HG03103 (cell line): ENCODE results near the gene SLAMF7.
A peak's percentile ranks its signal among the peaks of the same experiment; 100 is the strongest.
"Not testable (repeated sequence)": the region's sequence is repeated elsewhere in the genome, so short reads cannot be mapped to it uniquely, and the experiment has no call there.

ENCODE experiments used
- ATAC-seq: cut with Tn5 transposase; IDR thresholded peaks from one replicate; pipeline ENCODE4 v1.9.1; 2021; ENCODE audit warnings: low read depth; ENCODE audit not compliant: unreplicated experiment

SLAMF7 gene

DNA sequence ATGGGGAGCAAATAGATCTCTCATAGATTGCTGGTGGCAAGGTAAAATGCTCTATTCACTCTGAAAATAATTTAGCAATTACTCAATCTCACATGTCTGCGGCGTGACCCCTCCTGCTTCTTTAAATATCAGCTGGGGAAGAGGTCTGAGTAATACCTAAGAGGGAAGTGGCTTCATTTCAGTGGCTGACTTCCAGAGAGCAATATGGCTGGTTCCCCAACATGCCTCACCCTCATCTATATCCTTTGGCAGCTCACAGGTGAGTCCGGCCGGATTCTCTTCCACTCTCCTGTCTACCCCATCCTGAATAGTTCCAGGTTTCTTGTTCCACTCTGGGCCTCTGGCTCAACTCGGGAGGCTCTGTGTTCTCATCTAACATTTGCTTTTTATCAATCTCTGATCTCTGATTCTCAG lies at the start of gene SLAMF7:
SLAMF7 (plus strand) TSS at position 150 of the 414 bp plus-strand sequence; CDS start at position 205, 55 bp downstream.
- peak; percentile 52 for ATAC-seq

DNA sequence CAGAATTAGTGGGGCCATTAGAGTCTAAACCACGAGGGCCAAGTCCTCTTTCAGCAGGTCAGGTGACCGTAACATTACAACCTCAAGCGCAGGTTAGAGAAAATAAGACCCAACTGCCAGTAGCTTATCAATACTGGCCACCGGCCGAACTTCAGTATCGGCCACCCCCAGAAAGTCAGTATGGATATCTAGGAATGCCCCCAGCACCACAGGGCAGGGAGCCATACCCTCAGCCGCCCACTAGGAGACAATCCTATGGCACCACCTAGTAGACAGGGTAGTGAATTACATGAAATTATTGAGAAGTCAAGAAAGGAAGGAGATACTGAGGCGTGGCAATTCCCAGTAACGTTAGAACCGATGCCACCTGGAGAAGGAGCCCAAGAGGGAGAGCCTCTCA lies 46.7 kb upstream of the SLAMF7 start:
- ATAC-seq, result not testable (repeated sequence)

- ATAC-seq, result no peak
These were observed 36.9 kb upstream of the SLAMF7 start for GRCh38 chr1:160702100-160702499.

DNA sequence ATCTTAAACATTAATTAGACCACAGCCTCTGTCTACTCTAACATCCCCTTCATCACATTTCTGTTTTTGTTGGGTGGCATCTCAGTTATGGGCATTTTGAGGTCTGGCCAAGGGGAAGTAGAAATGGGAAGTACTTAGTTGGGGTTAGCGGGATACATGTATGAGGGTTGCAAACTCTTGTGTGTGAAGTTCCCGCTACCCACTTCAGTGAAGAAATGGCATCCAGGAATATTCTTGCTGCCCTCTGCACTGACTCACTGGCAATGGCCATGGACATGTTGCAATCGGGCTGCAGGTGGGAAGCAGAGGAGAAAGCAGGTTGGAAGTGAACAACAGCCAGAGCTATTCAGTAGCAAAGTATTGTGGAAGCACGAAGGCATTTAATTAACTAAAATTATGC lies 34.8 kb upstream of the SLAMF7 start:
- no peak for ATAC-seq

GRCh38 chr1:160705212-160705621 lies 33.8 kb upstream of the SLAMF7 start:
- not testable (repeated sequence) for ATAC-seq

DNA sequence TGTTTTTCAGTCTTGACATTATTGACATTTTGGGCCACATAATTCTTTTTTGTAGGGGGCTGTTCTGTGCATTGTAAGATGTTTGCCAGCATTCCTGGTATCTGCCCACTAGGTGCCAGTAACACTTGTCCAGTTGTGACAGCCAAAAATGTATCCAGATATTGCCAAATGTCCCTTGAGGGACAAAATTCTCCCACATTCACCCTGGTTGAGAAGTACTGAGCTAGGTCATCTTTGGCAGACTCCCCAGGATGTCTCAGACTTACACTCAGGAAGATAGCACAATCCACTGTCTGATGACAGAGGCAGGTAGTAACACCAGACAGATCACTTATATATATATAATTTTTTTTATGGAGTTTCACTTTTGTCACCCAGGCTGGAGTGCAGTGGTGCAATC lies 33.3 kb upstream of the SLAMF7 start:
- ATAC-seq, result no peak

DNA sequence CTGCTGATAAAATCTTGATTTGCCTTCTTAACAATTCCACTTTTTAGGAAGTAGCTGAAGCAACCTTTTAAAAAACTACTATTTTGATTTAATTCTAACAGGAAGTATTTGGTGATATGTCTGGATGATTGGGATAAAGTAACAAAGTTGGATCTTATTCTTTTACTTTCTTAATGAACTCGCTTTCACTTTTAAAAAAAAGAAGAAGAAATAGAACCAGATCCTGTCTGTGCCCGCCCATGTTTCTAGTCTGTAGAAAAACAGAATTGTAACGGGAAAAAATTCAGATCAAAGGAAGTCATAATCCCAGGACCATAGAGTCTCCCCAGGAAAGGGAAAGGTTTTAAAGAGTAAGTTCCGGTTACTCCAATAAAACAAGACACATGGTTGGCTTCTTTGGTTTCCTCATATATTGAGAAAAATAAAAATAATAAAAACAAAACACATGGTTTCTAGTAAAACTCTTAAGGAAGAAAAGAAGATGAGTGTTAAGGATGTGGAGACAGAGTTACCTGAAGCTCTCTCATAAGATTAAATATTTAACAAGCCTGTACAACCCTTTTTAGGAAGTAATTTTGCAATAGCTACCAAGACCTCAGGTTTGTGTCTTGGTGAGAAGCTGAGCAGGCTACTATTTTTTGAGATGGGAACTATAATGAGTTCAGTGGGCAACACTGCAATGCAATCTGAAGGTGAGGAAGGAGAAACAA lies 32.4 kb upstream of the SLAMF7 start:
- ATAC-seq, result no peak

DNA sequence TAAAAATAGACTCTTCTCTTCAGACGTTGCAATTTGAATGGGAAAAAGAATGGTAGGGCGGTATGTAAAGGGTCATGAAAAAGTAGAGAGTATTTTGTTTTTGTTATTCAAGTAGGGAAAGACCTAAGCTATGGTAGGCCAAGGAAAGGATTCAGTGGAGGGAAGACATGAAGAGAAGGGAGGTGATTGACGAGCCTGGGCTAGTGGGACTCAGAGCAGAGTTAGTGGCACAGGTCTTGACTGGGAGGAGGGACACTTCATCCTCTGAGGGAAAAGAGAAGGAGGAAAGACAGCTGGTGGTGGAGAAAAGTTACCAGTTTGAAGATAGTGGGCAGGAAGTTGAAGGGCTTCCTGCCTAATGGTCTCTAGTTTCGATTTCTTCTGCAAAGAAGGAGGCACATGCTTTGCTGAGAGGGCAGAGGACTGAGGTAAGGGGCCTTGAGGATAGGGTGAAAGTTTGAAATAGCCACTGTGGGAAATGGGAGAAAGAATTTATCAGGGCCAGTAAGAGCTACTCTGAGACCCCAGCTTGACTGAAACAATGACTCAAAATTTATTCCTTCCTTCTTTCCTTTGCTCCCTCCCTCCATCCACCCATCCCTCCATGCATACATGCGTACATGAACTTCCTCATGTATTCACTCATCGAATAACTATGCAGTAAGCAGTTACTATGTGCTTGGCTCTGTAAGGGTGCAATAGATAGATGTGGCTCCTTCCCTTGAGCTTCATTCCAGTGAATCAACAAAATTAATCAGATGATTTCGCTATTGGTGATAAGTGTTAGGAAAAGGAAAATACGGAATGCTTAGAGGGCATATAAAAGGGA lies 31.6 kb upstream of the SLAMF7 start:
- ATAC-seq, result no peak

GRCh38 chr1:160708118-160708517 lies 30.9 kb upstream of the SLAMF7 start:
- ATAC-seq, result no peak

GRCh38 chr1:160708801-160709200 lies 30.2 kb upstream of the SLAMF7 start:
- ATAC-seq, result no peak

DNA sequence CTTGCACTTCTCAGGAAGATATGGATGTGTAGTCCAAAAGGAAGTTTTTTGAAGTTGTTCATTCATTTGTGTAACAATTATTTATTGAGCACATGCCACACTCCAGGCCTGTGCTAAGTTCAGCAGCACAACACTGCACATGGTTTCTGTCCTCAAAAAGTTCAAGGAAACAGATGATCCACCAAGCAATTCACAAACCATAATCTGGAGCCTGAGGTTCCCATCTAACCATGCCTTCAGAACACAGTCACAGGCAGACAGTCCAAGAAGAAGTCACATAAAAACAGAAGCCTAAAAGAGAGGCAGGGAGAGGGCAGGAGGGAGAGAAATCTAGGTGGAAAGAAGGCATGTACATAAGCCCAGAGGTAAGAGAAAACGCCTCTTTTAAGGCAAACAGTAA lies 29.3 kb upstream of the SLAMF7 start:
- no peak for ATAC-seq

- no peak for ATAC-seq
These were observed 28.4 kb upstream of the SLAMF7 start for GRCh38 chr1:160710517-160711252.

GRCh38 chr1:160711276-160711601 lies 27.8 kb upstream of the SLAMF7 start:
- ATAC-seq, result no peak

DNA sequence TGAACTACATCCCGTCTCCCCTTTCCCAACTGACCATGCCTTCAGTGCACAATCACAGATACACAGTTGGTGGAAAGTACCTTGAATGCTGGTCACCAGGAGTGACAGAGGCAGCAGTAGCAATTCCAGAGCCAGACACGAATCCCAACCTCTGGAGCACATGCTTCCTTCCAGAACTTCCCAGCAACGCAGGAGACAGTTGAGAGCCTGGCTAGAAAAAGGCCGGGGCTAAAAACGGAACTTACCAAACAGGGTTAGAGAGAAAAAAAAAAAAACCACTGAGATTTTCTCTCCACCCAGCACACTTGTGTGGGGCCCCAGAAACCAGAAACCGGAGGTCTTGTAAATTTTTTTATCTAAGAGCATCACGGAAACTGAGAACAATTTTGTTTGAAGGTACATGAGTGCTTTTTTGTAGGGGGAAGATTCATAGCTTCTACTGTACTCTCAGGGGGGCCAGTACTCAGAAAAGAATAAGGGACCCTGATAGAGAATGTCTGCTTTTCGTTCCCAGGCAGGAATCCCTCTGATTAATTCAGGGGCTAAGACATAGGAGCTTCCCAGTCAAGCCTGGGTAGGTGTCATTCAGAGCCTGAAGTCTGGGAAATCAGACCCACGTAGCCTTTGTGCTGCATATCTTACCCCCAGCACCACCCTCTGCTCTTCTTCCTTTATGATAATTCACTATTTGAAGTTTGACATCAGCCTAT lies 27.3 kb upstream of the SLAMF7 start, which contains the start of gene CD48:
CD48 (minus strand) TSS at position 221 of the 710 bp plus-strand sequence; CDS start at position 162, 59 bp downstream.
- peak; percentile 33 for ATAC-seq

DNA sequence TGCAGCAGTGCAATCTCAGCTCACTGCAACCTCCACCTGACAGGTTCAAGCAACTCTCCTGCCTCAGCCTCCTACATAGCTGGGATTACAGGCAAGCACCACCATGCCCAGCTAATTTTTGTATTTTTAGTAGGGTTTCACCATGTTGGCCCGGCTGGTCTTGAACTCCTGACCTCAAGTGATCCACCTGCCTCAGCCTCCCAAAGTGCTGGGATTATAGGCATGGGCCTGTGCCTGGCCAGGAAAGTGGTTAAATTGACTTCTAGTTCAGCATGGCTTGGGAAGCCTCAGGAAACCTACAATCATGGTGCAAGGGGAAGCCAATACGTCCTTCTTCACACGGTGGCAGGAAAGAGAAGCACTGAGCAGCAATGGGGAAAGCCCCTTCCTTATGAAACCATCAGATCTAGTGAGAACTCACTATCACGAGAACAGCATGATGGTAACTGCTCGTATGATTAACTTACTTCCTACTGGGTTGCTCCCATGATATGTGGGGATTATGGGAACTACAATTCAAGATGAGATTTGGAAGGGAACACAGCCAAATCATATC lies 26.4 kb upstream of the SLAMF7 start:
- ATAC-seq, result peak; percentile 30

DNA sequence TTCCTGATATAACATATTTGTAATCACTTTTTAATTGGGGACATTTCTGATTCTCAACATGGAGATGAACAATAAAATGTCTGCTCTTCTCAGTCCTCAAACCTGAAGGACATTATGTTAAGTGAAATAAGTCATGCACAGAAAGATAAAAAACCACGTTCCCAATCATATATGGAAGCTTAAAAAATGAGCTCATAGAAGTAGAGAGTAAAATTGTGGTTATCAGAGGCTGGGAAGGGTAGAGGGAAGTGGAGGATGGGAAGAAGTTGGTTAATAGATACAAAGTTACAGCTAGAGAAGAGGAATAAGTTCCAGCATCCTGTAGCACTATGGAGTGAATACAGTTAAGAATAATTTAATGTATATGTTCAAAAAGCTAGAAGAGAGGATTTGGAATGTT lies 25.9 kb upstream of the SLAMF7 start:
- ATAC-seq, result no peak

DNA sequence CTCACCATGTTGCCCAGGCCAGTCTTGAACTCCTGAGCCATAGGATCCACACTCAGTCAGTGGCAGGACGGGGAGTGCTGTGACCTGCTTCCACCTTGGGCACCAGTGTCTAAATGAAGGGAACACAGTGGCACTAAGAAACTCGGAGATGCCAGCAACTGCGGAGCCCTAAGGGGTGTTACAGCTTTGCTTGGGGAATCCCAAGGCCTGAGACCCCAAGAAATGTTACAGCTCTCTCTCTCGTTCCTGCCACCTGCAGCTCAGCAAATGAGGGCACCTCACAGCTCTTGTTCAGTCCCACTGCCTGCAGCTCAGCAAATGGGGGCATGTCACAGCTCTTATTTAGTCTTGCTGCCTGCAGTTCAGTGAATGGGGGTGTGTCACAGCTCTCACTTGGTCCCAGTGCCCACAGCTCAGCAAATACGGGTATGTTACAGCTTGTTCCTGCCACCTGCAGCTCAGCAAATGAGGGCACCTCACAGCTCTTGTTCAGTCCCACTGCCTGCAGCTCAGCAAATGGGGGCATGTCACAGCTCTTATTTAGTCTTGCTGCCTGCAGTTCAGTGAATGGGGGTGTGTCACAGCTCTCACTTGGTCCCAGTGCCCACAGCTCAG lies 24.9 kb upstream of the SLAMF7 start:
- ATAC-seq, result not testable (repeated sequence)

GRCh38 chr1:160716013-160716412 lies 23.0 kb upstream of the SLAMF7 start:
- no peak for ATAC-seq

- no peak for ATAC-seq
These were observed 21.7 kb upstream of the SLAMF7 start for GRCh38 chr1:160717306-160717705.

- no peak for ATAC-seq
These were observed 20.8 kb upstream of the SLAMF7 start for GRCh38 chr1:160718210-160718609.
